SU-DHL-6 (cell line): ENCODE results near the gene C6orf120.

Source experiments
- H2AFZ ChIP-seq: fragments of 200-600 bp; sonication (generic); 2 replicates; pipeline ENCODE4 v1.6.1; 2014; ENCODE audit warnings: low read depth, mild to moderate bottlenecking, moderate library complexity, mixed read lengths, antibody characterized with exemption, low read length; ENCODE audit not compliant: severe bottlenecking
- H3F3A ChIP-seq: fragments of 200-600 bp; shearing (Covaris generic); 2 replicates; pipeline ENCODE4 v1.6.0; 2016; ENCODE audit warnings: antibody characterized with exemption, mild to moderate bottlenecking; ENCODE audit not compliant: insufficient read depth
- H3K27ac ChIP-seq: fragments of 200-600 bp; sonication (generic); 2 replicates; pipeline ENCODE4 v1.5.1; 2016; ENCODE audit warnings: low read depth, mild to moderate bottlenecking, low read length, moderate library complexity, mixed read lengths
- H3K27me3 ChIP-seq: fragments of 200-600 bp; sonication (generic), shearing (Covaris generic); 2 replicates; pipeline ENCODE4 v1.6.0; 2014; ENCODE audit warnings: mild to moderate bottlenecking, low read length
- H3K36me3 ChIP-seq: fragments of 200-600 bp; sonication (generic); 2 replicates; pipeline ENCODE4 v1.6.1; 2014; ENCODE audit warnings: mild to moderate bottlenecking, low read length, mixed read lengths
- H3K4me2 ChIP-seq: fragments of 300-600, 200-600 bp; shearing (Covaris generic), sonication (generic); 2 replicates; pipeline ENCODE4 v1.6.0; 2014; ENCODE audit warnings: low read length, low read depth, mild to moderate bottlenecking; ENCODE audit not compliant: poor library complexity, severe bottlenecking
- H3K4me3 ChIP-seq: fragments of 200-600 bp; sonication (generic); 2 replicates; pipeline ENCODE4 v1.5.1; 2014; ENCODE audit warnings: antibody characterized with exemption, low read length, mild to moderate bottlenecking, mixed read lengths; ENCODE audit not compliant: insufficient read depth, poor library complexity, severe bottlenecking
- H3K79me2 ChIP-seq: fragments of 200-600 bp; sonication (generic); 2 replicates; pipeline ENCODE4 v1.6.1; 2014; ENCODE audit warnings: mild to moderate bottlenecking, low read length, moderate library complexity; ENCODE audit not compliant: insufficient read depth
- H3K9ac ChIP-seq: fragments of 200-600 bp; sonication (generic); 2 replicates; pipeline ENCODE4 v1.7.0; 2014; ENCODE audit warnings: mild to moderate bottlenecking, low read length
- H3K9me2 ChIP-seq: fragments of 200-600 bp; sonication (generic); replicated peaks from 2 replicates; pipeline ENCODE4 v1.6.1; 2014; ENCODE audit warnings: low read length; ENCODE audit not compliant: insufficient read depth
- H3K9me3 ChIP-seq: fragments of 200-600 bp; sonication (generic); 2 replicates; pipeline ENCODE4 v1.6.1; 2014; ENCODE audit warnings: low read length, mixed read lengths; ENCODE audit not compliant: insufficient read depth
- H4K20me1 ChIP-seq: fragments of 200-600 bp; sonication (generic); 2 replicates; pipeline ENCODE4 v1.6.1; 2014; ENCODE audit warnings: low read depth, mild to moderate bottlenecking, antibody characterized with exemption, low read length, moderate library complexity, mixed read lengths
- EZH2phosphoT487 ChIP-seq: fragments of 200-600 bp; sonication (generic), shearing (Covaris generic); conservative IDR thresholded peaks from 2 replicates; pipeline ENCODE4 v1.6.1; 2018; ENCODE audit warnings: mild to moderate bottlenecking, antibody characterized with exemption, low read length, moderate library complexity, mixed read lengths
- TF ChIP-seq, protein P1 (sequence below): fragments of 200-600 bp; sonication (generic); IDR thresholded peaks from one replicate; pipeline ENCODE4 v1.5.1; 2017; ENCODE audit warnings: antibody characterized with exemption, mild to moderate bottlenecking, low read length, moderate library complexity; ENCODE audit not compliant: insufficient read depth, poor library complexity, severe bottlenecking

C6orf120 gene

DNA sequence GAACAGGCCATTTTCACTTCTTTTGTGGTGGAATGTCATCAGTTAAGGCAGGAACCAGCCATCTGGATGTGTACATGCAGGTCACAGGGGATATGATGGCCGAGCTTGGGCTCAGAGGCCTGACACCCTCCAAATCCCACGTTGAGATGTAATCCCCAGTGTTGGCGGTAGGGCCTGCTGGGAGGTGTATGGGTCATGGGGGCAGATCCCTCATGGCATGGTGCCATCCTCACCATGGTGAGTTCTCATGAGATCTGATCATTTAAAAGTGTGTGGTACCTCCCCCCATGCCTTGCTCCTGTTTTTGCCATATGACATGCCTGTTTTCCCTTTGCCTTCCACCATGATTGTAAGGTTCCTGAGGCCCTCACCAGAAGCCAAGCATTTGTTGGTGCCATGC, 26.9 kb upstream of the C6orf120 start:
- no peaks in the 10 kb centered on the region for H3K9me3 ChIP-seq
- H3F3A ChIP-seq = no peaks in the 10 kb centered on the region
- H3K27ac ChIP-seq = no peak overlapping the region
- peaks cover 9% of the 10 kb centered on the region; the same call in 1 of the 2 replicates for H3K36me3 ChIP-seq
- TF ChIP-seq EZH2phosphoT487 = no peak
- TF ChIP-seq, protein P1, sequence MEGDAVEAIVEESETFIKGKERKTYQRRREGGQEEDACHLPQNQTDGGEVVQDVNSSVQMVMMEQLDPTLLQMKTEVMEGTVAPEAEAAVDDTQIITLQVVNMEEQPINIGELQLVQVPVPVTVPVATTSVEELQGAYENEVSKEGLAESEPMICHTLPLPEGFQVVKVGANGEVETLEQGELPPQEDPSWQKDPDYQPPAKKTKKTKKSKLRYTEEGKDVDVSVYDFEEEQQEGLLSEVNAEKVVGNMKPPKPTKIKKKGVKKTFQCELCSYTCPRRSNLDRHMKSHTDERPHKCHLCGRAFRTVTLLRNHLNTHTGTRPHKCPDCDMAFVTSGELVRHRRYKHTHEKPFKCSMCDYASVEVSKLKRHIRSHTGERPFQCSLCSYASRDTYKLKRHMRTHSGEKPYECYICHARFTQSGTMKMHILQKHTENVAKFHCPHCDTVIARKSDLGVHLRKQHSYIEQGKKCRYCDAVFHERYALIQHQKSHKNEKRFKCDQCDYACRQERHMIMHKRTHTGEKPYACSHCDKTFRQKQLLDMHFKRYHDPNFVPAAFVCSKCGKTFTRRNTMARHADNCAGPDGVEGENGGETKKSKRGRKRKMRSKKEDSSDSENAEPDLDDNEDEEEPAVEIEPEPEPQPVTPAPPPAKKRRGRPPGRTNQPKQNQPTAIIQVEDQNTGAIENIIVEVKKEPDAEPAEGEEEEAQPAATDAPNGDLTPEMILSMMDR = no peak
- H2AFZ ChIP-seq = no peak overlapping the region
- H3K4me3 ChIP-seq = no peak overlapping the region
- H3K27me3 ChIP-seq = no peaks in the 10 kb centered on the region
- no peak overlapping the region for H3K4me2 ChIP-seq
- H3K9ac ChIP-seq = no peak overlapping the region
- H3K9me2 ChIP-seq = no peaks in the 10 kb centered on the region
- H4K20me1 ChIP-seq = no peaks in the 10 kb centered on the region
- H3K79me2 ChIP-seq = no peaks in the 10 kb centered on the region

DNA sequence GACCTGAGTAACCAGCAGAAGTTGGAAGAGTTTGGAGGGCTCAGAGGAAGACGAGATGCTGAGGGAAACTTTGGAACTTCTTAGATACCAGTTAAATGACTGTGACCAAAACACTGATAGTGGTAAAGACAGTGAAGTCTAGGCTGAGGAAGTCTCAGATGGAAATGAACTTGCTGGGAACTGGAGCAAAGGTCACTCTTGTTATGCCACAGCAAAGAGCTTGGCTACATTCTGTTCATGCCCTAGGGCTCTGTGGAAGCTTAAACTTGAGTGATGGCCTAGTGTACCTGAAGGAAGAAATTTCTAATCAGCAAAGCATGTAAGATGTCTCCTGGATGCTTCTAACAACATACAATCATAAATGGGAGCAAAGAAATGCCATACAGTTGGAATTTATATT, 24.8 kb upstream of the C6orf120 start:
- Histone ChIP-seq H3F3A (no peaks in the 10 kb centered on the region), H2AFZ (no peak overlapping the region), H3K9ac (no peak overlapping the region), H3K27ac (no peak overlapping the region), H3K36me3 (peaks cover 18% of the 10 kb centered on the region), H4K20me1 (no peaks in the 10 kb centered on the region), H3K27me3 (no peaks in the 10 kb centered on the region), H3K9me3 (no peaks in the 10 kb centered on the region), H3K4me3 (no peak overlapping the region), H3K9me2 (no peaks in the 10 kb centered on the region), H3K4me2 (no peak overlapping the region), H3K79me2 (0 out of 2 replicates have a peak, but pooled peaks cover 6% of the 10 kb centered on the region)
- TF ChIP-seq EZH2phosphoT487 = no peak
- TF ChIP-seq, protein P1 = no peak

DNA sequence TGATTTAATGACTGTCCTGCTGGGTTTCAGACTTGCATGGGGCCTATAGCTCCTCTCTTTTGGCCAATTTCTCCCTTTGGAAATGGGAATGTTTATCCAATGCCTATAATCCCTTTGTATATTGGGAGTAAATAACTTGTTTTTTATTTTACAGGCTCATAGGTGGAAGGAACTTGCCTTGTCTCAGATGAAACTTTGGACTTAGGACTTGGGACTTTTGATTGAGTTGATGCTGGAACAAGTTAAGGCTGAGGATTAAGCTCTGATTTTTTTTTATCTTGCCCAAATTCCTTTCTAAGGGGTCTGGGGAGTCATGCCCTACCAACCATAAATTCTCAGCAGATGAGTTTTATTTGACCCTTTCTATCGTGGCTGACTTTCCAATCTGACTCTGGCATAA, 23.6 kb upstream of the C6orf120 start:
- H3F3A ChIP-seq = no peaks in the 10 kb centered on the region
- H4K20me1 ChIP-seq = no peaks in the 10 kb centered on the region
- H3K9me3 ChIP-seq = no peaks in the 10 kb centered on the region
- no peak overlapping the region for H2AFZ ChIP-seq
- no peak overlapping the region for H3K4me2 ChIP-seq
- no peak overlapping the region for H3K27ac ChIP-seq
- TF ChIP-seq, protein P1 = no peak
- TF ChIP-seq EZH2phosphoT487 = no peak
- no peak overlapping the region for H3K9ac ChIP-seq
- H3K4me3 ChIP-seq = no peak overlapping the region
- peaks cover 6% of the 10 kb centered on the region; the same call in 1 of the 2 replicates for H3K79me2 ChIP-seq
- peaks cover 13% of the 10 kb centered on the region for H3K36me3 ChIP-seq
- no peaks in the 10 kb centered on the region for H3K27me3 ChIP-seq
- no peaks in the 10 kb centered on the region for H3K9me2 ChIP-seq

DNA sequence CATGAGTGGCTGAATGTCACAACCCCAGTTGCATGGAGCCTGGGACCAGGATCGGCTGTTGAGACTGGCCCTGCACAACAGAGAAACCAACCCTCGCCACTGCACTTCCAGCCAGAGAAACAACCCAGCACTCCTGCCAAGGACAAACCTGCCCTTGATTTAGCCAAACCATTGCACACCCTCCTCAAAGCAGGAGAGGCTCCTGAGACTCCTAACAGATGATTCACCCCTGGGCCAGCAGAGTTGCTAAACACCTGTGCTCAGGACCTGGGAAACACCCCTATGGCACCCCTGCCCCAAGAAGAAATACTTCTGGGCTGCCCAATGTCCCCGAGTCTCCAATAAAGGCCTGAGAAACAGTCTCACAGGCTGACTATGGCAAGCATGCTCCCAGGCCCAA, 17.9 kb upstream of the C6orf120 start:
- H3K9me3 ChIP-seq = peaks cover 14% of the 10 kb centered on the region; the same call in 1 of the 2 replicates
- peaks cover 16% of the 10 kb centered on the region; the same call in 1 of the 2 replicates for H3K79me2 ChIP-seq
- no peaks in the 10 kb centered on the region for H3F3A ChIP-seq
- TF ChIP-seq, protein P1 = no peak
- TF ChIP-seq EZH2phosphoT487 = no peak
- H3K27ac ChIP-seq = no peak overlapping the region
- H3K4me2 ChIP-seq = no peak overlapping the region
- no peak overlapping the region for H3K4me3 ChIP-seq
- no peaks in the 10 kb centered on the region for H3K27me3 ChIP-seq
- H3K36me3 ChIP-seq = peaks cover 46% of the 10 kb centered on the region
- H2AFZ ChIP-seq = no peak overlapping the region
- no peak overlapping the region for H3K9ac ChIP-seq
- no peaks in the 10 kb centered on the region for H4K20me1 ChIP-seq
- no peaks in the 10 kb centered on the region for H3K9me2 ChIP-seq
